MM.1S (cell line): Measurements from ENCODE around the gene SLC5A6.

Experiments used
- DNase-seq: peaks from one replicate; pipeline ENCODE4 v3.0.0-alpha.2; 2015
- H2AFZ ChIP-seq: fragments of 300-600 bp; sonication (generic); 2 replicates; pipeline ENCODE4 v1.6.0; 2016; ENCODE audit warnings: antibody characterized with exemption, low read length
- H3F3A ChIP-seq: fragments of 300-600 bp; sonication (generic); 2 replicates; pipeline ENCODE4 v1.6.1; 2016; ENCODE audit warnings: mild to moderate bottlenecking, antibody characterized with exemption, low read length, moderate library complexity, mixed read lengths; ENCODE audit not compliant: insufficient read depth
- H3K27ac ChIP-seq: fragments of 300-600 bp; sonication (generic); 2 replicates; pipeline ENCODE4 v1.5.1; 2016; ENCODE audit warnings: mild to moderate bottlenecking, low read length
- H3K27me3 ChIP-seq: fragments of 300-600 bp; sonication (generic); replicated peaks from 2 replicates; pipeline ENCODE4 v1.6.0; 2016; ENCODE audit warnings: low read length; ENCODE audit not compliant: insufficient read depth
- H3K36me3 ChIP-seq: fragments of 300-600 bp; sonication (generic); replicated peaks from 2 replicates; pipeline ENCODE4 v1.6.1; 2016; ENCODE audit warnings: mild to moderate bottlenecking, low read length, mixed read lengths; ENCODE audit not compliant: insufficient read depth
- H3K4me1 ChIP-seq: fragments of 300-600 bp; sonication (generic); 2 replicates; pipeline ENCODE4 v1.6.1; 2016; ENCODE audit warnings: low read length, mixed read lengths
- H3K4me2 ChIP-seq: fragments of 300-600 bp; sonication (generic); 2 replicates; pipeline ENCODE4 v1.6.0; 2016; ENCODE audit warnings: low read depth, low read length
- H3K4me3 ChIP-seq: fragments of 300-600 bp; sonication (generic); 2 replicates; pipeline ENCODE4 v1.5.1; 2016; ENCODE audit warnings: low read length, mixed read lengths
- H3K79me2 ChIP-seq: fragments of 300-600 bp; sonication (generic); 2 replicates; pipeline ENCODE4 v1.6.1; 2016; ENCODE audit warnings: mixed run types, low read length, mixed read lengths
- H3K9ac ChIP-seq: fragments of 300-600 bp; sonication (generic); 2 replicates; pipeline ENCODE4 v1.6.1; 2016; ENCODE audit warnings: low read length, mixed read lengths
- H3K9me2 ChIP-seq: fragments of 300-600 bp; sonication (generic); replicated peaks from 2 replicates; pipeline ENCODE4 v1.6.1; 2016; ENCODE audit warnings: mild to moderate bottlenecking, low read length, mixed read lengths; ENCODE audit not compliant: insufficient read depth
- H3K9me3 ChIP-seq: fragments of 300-600 bp; sonication (generic); replicated peaks from 2 replicates; pipeline ENCODE4 v1.6.1; 2016; ENCODE audit warnings: mild to moderate bottlenecking, low read length, mixed read lengths; ENCODE audit not compliant: insufficient read depth
- H4K20me1 ChIP-seq: fragments of 300-600 bp; sonication (generic); 2 replicates; pipeline ENCODE4 v1.6.1; 2016; ENCODE audit warnings: mild to moderate bottlenecking, low read length, moderate library complexity, mixed read lengths; ENCODE audit not compliant: insufficient read depth
- EZH2 ChIP-seq: fragments of 300-600 bp; sonication (generic); optimal IDR thresholded peaks from 2 replicates; pipeline ENCODE3; 2017; ENCODE audit warnings: low read depth, mild to moderate bottlenecking, antibody characterized with exemption, low read length, mixed read lengths
- EZH2phosphoT487 ChIP-seq: fragments of 300-600 bp; sonication (generic); IDR thresholded peaks from 2 replicates; pipeline ENCODE4 v1.6.1; 2018; ENCODE audit warnings: antibody characterized with exemption, low read length
- TF ChIP-seq, protein P1 (sequence below): fragments of 300-600 bp; sonication (generic); IDR thresholded peaks from 2 replicates; pipeline ENCODE4 v1.5.1; 2016; ENCODE audit warnings: antibody characterized with exemption, low read length, mixed read lengths

SLC5A6 gene

DNA sequence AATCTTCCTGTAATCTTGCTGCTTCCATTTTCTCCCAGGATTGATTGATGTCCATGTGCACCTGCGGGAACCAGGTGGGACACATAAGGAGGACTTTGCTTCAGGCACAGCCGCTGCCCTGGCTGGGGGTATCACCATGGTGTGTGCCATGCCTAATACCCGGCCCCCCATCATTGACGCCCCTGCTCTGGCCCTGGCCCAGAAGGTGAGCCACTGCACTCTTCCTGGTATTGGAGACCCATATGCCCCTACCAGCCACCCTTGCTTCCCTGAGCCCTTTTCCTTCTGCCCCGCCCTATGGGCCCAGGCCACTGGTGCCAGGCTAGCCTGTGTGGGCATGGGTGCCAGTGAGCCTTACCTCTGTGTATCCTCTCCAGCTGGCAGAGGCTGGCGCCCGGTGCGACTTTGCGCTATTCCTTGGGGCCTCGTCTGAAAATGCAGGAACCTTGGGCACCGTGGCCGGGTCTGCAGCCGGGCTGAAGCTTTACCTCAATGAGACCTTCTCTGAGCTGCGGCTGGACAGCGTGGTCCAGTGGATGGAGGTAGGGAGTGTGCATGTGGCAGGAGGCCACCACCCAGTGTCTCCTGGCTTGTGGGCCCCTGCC is 25.4 kb upstream of the SLC5A6 start:
- no peaks in the 10 kb centered on the region for H3F3A ChIP-seq
- H3K36me3 ChIP-seq = peaks cover 12% of the 10 kb centered on the region
- no peaks in the 10 kb centered on the region for H3K79me2 ChIP-seq
- no peaks in the 10 kb centered on the region for H3K9me2 ChIP-seq
- no peak overlapping the region for H3K4me3 ChIP-seq
- no peak overlapping the region for H2AFZ ChIP-seq
- H3K9ac ChIP-seq = no peak overlapping the region
- H3K27ac ChIP-seq = no peak overlapping the region
- no peaks in the 10 kb centered on the region for H3K4me1 ChIP-seq
- no peaks in the 10 kb centered on the region for H4K20me1 ChIP-seq
- H3K9me3 ChIP-seq = no peaks in the 10 kb centered on the region
- no peak overlapping the region for H3K4me2 ChIP-seq
- TF ChIP-seq EZH2phosphoT487 = no peak
- TF ChIP-seq, protein P1, sequence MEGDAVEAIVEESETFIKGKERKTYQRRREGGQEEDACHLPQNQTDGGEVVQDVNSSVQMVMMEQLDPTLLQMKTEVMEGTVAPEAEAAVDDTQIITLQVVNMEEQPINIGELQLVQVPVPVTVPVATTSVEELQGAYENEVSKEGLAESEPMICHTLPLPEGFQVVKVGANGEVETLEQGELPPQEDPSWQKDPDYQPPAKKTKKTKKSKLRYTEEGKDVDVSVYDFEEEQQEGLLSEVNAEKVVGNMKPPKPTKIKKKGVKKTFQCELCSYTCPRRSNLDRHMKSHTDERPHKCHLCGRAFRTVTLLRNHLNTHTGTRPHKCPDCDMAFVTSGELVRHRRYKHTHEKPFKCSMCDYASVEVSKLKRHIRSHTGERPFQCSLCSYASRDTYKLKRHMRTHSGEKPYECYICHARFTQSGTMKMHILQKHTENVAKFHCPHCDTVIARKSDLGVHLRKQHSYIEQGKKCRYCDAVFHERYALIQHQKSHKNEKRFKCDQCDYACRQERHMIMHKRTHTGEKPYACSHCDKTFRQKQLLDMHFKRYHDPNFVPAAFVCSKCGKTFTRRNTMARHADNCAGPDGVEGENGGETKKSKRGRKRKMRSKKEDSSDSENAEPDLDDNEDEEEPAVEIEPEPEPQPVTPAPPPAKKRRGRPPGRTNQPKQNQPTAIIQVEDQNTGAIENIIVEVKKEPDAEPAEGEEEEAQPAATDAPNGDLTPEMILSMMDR = no peak
- no peak for TF ChIP-seq EZH2
- H3K27me3 ChIP-seq = no peaks in the 10 kb centered on the region
- no peak for DNase-seq

DNA sequence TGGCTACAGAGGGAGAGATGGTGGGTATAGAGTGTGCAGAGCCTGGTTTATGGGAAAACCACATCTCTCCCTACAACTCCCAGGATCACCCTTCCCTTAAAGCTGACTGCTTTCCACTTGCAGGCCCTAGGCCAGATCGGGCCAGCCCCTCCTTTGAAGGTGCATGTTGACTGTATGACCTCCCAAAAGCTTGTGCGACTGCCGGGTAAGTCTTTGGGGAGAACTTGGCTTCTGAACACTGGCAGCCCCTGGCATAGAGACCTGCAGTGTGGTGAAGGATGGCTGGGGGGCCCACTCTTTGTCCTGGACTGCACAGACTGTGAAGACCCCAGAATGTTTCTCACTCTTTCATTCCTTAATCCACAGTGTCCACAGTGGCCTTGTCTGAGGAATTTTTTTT is 24.6 kb upstream of the SLC5A6 start:
- H3K27me3 ChIP-seq = no peaks in the 10 kb centered on the region
- H2AFZ ChIP-seq = no peak overlapping the region
- H3F3A ChIP-seq = no peaks in the 10 kb centered on the region
- no peak overlapping the region for H3K9ac ChIP-seq
- no peaks in the 10 kb centered on the region for H3K4me1 ChIP-seq
- H3K79me2 ChIP-seq = no peaks in the 10 kb centered on the region
- no peak for DNase-seq
- H3K36me3 ChIP-seq = peaks cover 20% of the 10 kb centered on the region
- no peak overlapping the region for H3K4me2 ChIP-seq
- no peaks in the 10 kb centered on the region for H3K9me3 ChIP-seq
- no peaks in the 10 kb centered on the region for H4K20me1 ChIP-seq
- H3K9me2 ChIP-seq = no peaks in the 10 kb centered on the region
- no peak overlapping the region for H3K27ac ChIP-seq
- TF ChIP-seq EZH2phosphoT487 (no peak), EZH2 (no peak)
- TF ChIP-seq, protein P1 = no peak
- no peak overlapping the region for H3K4me3 ChIP-seq

DNA sequence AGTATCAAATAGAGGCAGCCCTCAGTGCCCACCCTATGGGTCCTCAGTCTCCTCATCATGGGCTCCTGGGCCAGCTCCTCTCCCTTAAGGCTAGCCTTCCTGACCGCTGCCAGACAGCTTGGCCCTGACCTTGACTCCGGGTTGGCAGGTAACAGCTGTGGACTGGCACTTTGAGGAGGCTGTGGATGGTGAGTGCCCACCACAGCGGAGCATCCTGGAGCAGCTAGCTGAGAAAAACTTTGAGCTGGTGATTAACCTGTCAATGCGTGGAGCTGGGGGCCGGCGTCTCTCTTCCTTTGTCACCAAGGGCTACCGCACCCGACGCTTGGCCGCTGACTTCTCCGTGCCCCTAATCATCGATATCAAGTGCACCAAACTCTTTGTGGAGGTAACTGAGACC is 24.1 kb upstream of the SLC5A6 start:
- no peak for DNase-seq
- Histone ChIP-seq H3K36me3 (peaks cover 20% of the 10 kb centered on the region), H4K20me1 (no peaks in the 10 kb centered on the region), H3K9me3 (no peaks in the 10 kb centered on the region), H3K9ac (no peak overlapping the region), H3K4me1 (no peaks in the 10 kb centered on the region), H2AFZ (no peak overlapping the region), H3K9me2 (no peaks in the 10 kb centered on the region), H3F3A (no peaks in the 10 kb centered on the region), H3K4me2 (no peak overlapping the region), H3K27me3 (no peaks in the 10 kb centered on the region), H3K79me2 (no peaks in the 10 kb centered on the region), H3K4me3 (no peak overlapping the region), H3K27ac (no peak overlapping the region)
- TF ChIP-seq EZH2 (no peak), EZH2phosphoT487 (no peak)
- TF ChIP-seq, protein P1 = no peak
